H7 (cell line): Measurements from ENCODE around the gene TNC. TPM values are rescaled to one million over a fixed set of nuclear protein-coding genes. Genes with fewer than 3 reads are reported as not detected.

Experiments
- DNase-seq: peaks from one replicate; pipeline ENCODE4 v3.0.0; 2012
- H3K27me3 ChIP-seq: 2 replicates; pipeline ENCODE4 v1.6.0; 2011; ENCODE audit warnings: mild to moderate bottlenecking, low read length; ENCODE audit not compliant: control insufficient read depth, insufficient read depth
- H3K36me3 ChIP-seq: replicated peaks from 2 replicates; pipeline ENCODE4 v1.5.1; 2011; ENCODE audit warnings: low read length; ENCODE audit not compliant: control insufficient read depth, insufficient read depth
- H3K4me3 ChIP-seq: 2 replicates; pipeline ENCODE4 v1.5.1; 2011; ENCODE audit warnings: low read depth, mild to moderate bottlenecking, control low read depth, low read length, moderate library complexity; ENCODE audit not compliant: insufficient read depth
- total RNA-seq: library from RNA; depleted of rRNA; stranded (reverse); fragments of >200 nt; shearing (Covaris generic); gene quantifications from 2 replicates; pipeline ENCODE4 v1.2.3, GENCODE V29; 2014

TNC gene
- total RNA-seq, 1 experiment from 2014 or later: 81.9 TPM

DNA sequence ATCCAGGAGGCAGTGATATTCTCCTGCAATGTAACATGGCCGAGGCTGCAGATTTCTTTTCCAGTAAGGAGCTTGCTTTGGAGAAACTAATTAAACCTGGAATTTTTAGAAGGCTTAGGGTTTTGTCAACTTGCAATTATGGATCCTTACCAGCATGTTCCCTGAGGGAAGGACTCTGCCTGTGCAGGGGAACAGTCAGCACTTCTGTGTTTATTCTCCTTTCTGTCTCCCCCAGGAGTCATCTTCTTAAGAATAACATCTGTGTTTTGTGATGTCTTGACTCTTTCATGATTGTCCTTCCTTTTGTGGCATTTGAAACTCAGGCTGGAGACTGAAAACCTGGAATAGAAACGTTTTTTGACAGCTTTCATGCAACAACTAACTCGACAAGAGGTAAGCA, 107.1 kb downstream of the TNC start:
- no peak for DNase-seq
- Histone ChIP-seq H3K36me3 (no peaks in the 10 kb centered on the region), H3K4me3 (no peak overlapping the region), H3K27me3 (no peaks in the 10 kb centered on the region; the same call in 1 of the 2 replicates)

DNA sequence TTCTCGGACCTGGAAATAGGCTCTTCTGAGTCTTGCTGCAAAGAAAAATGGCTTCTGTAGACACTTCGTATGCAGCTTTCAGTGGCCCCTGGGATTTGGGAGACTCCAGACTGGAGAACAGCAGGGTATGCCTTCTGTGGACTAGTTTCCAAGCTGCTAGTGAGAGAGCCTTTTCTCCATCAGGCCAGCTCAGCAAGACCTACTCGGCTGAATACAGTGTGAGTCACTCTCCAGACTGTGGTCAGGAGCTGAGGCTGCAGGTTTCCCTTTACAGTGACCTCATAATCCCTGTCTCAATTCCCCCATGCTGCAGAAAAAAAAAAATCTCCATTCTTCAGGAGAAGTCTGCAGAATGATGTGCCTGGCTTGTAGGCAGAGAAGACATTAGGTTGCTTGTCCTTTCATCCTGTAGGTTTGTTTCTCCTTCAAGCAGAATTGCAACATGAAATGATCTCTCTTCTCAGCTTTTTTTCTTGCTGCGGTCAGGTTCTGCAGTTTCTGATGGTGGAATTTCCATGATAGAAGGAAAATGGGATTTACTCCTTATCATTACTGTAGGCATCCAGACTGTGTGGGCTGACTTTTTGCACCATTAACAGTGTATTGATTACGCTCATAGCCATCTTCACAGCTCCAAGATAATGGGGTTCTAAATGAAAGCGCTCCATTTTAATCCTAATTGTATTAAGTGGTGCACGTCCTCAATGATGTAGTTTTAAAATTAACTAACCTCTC, 109.3 kb downstream of the TNC start:
- no peak for DNase-seq
- Histone ChIP-seq H3K4me3 (no peak overlapping the region), H3K27me3 (no peaks in the 10 kb centered on the region; the same call in 1 of the 2 replicates), H3K36me3 (no peaks in the 10 kb centered on the region)

DNA sequence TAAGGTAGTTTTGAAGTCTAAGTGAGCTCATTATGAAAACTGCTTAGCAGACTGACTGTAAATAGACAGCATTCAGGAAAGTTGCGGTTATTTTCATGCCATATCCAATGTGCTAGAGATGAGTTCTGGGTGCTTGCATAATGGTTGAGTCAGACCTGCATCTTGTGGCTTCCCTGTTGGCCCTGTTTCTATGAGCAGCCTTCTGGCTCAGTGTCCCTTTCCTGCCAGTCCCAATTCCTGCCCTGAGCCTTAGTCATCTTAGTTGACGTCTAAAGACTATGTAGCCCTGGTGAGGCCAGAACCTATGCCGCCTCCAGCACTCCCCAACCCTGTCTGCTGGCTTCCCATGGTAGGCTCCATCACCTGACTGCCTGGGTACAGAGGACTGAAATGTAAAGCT, 111.3 kb downstream of the TNC start:
- Histone ChIP-seq H3K4me3 (no peak overlapping the region), H3K36me3 (no peaks in the 10 kb centered on the region), H3K27me3 (no peaks in the 10 kb centered on the region; the same call in 1 of the 2 replicates)
- no peak for DNase-seq

DNA sequence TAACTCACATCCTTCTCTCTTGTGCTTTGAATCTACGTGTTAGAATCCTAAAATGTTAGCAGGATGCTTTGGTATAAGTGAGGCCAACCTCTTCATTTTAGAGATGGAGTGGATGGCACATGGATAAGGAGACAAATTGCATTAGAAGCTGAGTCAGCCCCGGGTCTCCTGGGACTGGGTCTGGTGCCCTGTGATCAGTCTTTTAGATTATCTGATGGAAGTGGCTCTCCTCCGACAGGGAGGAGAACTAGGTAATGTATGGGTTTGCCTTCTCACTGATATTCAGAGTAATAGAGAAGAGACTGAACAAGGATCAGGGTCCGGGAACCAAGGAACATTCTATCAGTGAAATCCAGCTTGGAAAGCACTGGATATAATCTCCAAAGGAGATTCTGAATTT, 112.6 kb downstream of the TNC start:
- H3K36me3 ChIP-seq: no peaks in the 10 kb centered on the region
- no peaks in the 10 kb centered on the region; the same call in 1 of the 2 replicates for H3K27me3 ChIP-seq
- H3K4me3 ChIP-seq: no peak overlapping the region
- DNase-seq: no peak

DNA sequence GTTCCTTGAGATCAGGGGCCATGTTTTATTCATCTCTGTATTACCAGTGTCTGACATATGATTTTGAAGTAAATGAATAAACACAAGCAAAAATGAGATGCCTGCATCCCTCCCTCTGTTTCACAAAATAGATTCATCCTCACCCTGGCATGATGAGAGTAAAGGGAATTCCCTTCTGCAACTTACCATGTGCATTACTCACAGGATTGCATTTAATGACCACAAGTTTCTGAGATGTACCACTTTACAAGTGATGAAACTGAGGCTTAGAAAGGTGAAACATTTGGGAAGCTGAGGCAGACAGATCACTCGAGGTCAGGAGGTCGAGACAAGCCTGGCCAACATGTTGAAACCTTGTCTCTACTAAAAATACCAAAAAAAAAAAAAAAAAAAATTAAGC, 113.4 kb downstream of the TNC start:
- H3K4me3 ChIP-seq: no peak overlapping the region
- DNase-seq: no peak
- no peaks in the 10 kb centered on the region for H3K36me3 ChIP-seq
- no peaks in the 10 kb centered on the region; the same call in 1 of the 2 replicates for H3K27me3 ChIP-seq

DNA sequence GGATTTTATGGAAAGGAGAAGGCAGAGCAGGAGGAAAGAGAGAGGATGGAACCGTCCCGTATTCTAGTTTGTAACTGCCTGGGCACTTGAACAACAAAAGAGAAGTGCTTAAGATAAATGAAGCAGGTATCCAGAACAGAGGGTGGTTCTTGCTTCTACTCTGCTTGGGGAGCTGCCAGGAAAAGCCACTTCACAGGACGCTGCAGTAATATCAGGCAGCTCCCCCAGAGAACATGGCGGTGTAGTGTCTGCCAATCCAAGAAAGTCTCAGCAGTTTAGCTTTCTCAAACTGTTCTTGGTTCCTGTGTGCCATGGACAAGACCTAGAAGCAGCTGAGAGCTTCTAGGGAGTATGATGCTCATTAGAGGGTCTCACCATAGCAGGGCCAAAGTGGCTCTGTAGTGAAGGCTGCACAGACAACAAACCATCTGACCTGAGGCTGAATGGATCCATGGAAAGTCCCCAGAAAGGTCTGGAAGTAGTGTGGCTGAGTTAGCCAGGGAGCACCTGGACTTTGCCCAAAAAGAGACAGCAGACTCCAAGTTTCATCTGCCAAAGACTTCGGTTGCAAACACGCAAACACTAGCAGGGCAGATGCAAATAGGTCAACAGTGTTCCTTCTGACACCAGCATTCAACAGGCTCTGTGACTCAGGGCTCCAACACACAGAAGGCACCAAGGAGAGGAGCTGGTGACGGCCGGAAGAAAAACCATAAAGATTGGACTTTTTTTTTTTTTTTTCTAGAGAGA, 115.4 kb downstream of the TNC start:
- no peak for DNase-seq
- no peak overlapping the region for H3K4me3 ChIP-seq
- no peaks in the 10 kb centered on the region; the same call in 1 of the 2 replicates for H3K27me3 ChIP-seq
- no peaks in the 10 kb centered on the region for H3K36me3 ChIP-seq

DNA sequence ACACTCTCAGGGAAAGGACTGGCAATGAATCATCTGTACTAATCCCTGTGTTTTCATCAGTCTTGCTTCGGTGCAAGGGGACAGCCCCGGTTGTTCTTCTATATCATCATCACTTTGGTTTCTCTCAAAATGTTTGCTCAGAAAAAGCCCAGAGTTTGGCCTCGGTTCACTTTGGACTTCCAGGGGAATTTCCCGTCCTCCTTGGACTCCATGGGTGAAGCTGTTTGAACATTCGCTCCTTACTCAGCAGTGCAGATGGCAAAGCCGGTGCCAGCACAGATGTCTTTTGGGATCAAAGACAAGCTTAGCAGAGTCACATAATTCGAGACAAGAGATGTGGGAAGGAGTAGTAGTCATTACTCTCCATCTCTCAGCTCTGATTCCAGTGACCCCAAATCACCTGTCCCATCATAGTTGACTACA, 117.7 kb downstream of the TNC start:
- no peak for DNase-seq
- Histone ChIP-seq H3K27me3 (no peaks in the 10 kb centered on the region), H3K36me3 (no peaks in the 10 kb centered on the region), H3K4me3 (no peak overlapping the region)

DNA sequence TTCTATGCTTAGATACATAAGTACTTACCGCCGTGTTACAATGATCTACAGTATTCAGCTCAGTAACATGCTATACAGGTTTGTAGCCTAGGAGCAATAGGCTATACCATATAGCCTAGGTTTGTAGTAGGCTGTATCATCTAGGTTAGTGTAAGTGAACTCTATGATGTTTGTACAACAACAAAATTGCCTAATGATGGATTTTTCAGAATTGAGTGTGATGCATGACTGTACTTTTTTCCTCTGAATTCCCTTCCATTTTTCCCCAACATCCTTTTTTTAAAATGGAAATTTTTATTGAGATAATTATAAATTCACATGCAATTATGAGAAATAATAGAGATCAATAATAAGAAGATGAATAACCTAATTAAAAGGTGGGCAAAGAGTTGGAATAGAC, 119.6 kb downstream of the TNC start:
- no peak for DNase-seq
- Histone ChIP-seq H3K36me3 (no peaks in the 10 kb centered on the region), H3K4me3 (no peak overlapping the region), H3K27me3 (no peaks in the 10 kb centered on the region)

DNA sequence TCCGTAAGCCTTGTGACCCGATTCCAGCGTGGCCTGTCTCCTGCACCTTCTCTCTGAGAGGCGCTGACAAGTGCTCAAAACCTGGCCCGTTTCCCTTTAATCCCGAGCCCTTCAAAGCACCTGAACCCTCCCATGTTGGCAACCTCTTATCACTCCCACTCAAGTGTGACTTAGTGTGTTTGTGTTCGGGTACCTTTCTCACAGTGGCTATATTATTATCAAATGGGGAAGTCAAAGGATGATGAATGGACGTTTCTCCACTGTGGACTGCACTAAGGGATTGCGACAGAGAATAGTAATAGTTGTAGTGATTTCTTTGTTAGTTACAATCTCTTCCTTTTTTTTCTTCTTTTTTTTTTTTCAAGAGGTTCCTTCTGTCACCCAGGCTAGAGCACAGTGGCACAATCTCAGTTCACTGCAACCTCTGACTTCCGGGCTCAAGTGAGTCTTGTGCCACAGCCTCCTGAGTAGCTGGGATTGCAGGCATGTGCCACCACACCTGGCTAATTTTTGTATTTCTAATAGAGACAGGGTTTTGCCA, 122.2 kb downstream of the TNC start:
- no peaks in the 10 kb centered on the region; the same call in 1 of the 2 replicates for H3K27me3 ChIP-seq
- DNase-seq: no peak
- H3K4me3 ChIP-seq: no peak overlapping the region
- no peaks in the 10 kb centered on the region for H3K36me3 ChIP-seq

DNA sequence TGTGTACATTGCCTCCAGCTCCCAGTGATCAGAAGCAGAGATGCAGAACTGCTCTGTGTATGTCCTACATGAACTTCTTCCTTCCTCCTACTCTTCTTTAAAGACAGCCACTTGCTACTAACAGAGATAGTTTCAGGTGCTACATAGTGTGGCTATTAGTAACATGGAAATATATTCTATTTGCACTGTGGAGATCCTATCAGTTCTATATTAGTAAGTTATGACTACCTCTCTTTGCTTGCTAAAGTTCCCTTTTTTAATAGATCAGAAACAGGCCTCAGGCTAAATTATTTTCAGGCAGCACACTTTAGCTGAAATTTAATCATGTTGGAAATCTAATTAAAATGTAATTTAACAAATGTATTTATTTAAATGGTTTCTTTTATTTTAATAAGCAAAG, 123.2 kb downstream of the TNC start:
- no peak for DNase-seq

DNA sequence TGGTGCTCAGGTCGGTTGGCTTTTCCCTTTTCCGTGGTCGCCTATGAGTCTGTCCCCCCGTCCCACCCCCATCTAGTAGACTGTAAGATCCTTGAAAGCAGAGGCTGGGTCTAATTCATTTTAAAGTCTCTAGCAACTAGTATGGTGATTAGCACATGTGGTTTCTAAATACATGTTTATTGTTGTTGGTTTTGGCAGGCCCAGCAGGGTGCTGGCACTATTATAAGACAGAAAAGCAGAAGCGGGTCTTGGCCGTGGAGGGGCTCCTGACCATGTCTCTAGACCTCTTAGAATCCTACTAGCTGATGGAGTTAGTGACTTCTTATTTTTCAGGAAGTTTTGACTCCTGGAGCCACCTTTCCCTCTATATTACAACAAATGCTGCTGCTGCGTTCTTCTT, 126.1 kb downstream of the TNC start:
- Histone ChIP-seq H3K4me3 (no peak overlapping the region), H3K36me3 (no peaks in the 10 kb centered on the region), H3K27me3 (peaks cover 2% of the 10 kb centered on the region; the same call in 1 of the 2 replicates)
- DNase-seq: no peak

More for the DNA sequence above, 123.2 kb downstream of the TNC start:
- H3K4me3 ChIP-seq: no peak overlapping the region
- H3K27me3 ChIP-seq: peaks cover 2% of the 10 kb centered on the region; the same call in 1 of the 2 replicates
- no peaks in the 10 kb centered on the region for H3K36me3 ChIP-seq

DNA sequence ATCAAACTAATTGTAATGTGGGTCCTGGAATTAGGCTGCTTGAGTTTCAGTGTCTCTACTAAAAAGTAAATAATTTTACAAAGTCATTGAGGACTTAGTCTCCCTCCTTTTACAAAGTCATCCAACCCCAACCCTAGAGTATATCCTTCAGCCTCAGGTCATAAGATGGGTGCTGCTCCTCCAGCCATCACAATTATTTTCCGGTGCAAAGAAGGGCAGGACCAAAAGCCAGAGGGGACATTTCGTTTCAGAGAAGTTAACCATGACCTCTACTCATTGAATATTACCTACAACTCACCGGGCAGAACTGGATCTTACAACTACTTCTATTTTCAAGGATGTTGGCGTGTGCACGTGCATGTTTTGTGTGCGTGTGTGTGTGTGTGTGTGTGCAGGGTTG, 127.1 kb downstream of the TNC start:
- DNase-seq: no peak
- peaks cover 2% of the 10 kb centered on the region; the same call in 1 of the 2 replicates for H3K27me3 ChIP-seq
- H3K4me3 ChIP-seq: no peak overlapping the region
- no peaks in the 10 kb centered on the region for H3K36me3 ChIP-seq

DNA sequence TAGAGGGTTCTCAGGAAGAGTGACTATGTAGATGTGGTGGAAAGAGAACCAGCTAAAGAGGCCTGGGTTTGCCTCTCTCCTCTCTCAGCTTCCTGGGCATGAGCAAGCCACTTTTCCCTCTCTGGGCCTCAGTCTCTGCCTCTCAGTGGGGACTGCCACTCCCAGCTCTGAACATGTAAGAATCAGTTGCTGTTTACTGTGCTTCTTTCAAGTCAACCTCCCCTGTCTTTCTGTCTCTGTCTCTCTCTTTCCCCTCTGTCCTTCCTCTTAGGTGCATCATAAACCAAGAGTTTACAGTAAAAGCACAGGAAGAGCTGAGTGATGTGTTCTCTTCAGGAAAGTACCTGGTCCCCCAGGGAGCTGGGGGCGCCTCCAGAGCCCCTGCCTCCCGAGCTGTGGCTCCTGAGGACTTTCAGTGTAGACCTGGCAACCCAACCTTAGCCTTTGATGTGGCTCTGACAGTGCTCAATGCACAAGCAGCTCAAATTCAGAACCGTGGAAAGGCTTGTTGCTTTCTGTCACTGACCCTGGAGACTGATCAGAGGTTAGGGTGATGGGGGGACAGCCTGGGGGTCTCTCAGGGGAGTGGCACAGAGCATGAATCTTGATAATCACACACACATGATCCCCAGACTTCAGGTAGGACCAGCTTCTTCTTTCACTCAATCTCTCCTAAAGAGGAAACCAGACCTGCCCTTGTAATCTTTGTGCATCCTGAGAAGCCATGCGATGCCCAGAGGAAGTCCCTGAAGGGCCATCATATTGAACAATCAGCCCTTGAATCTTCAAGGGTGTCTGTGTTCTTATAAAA, 128.2 kb downstream of the TNC start:
- H3K36me3 ChIP-seq: no peaks in the 10 kb centered on the region
- no peak overlapping the region for H3K4me3 ChIP-seq
- peaks cover 2% of the 10 kb centered on the region; the same call in 1 of the 2 replicates for H3K27me3 ChIP-seq
- DNase-seq: no peak

DNA sequence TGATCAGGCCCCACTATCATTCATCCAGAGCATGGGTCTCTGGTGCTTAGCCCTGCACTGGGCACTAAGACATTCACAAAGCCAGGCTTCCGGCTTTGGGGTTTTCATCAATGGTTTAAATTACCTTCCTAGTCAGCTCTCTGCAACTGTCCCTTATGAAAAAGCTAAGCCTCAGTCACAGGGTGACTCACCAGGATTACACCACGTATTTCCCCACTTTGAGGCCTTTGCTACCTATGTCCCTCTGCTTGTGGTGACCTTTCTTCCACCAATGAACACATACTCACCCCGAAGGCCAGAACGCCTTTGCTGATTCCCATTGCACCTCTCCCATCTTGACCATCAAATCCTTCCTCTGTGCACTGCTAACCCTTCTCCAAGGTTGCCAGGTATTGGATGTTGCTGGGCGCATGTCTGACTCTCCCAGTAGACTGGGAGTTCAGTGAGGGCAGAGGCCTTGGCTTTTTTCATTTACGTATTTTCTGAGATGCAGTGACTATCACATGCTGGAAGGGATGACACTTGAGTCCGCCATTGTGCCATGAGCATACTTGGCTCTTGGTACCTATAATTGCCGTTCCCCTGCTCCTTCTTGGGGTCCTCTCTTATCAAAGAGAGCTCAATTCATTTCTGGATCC, 128.9 kb downstream of the TNC start:
- no peak for DNase-seq
- no peaks in the 10 kb centered on the region for H3K36me3 ChIP-seq
- peaks cover 2% of the 10 kb centered on the region; the same call in 1 of the 2 replicates for H3K27me3 ChIP-seq
- H3K4me3 ChIP-seq: no peak overlapping the region
